HepG2 (cell line): Measurements from ENCODE around the gene KRTAP25-1. TPM values are rescaled to one million over a fixed set of nuclear protein-coding genes. Genes with fewer than 3 reads are reported as not detected.

Experiments
- ATAC-seq: fragments of 200-7000 bp; cut with Tn5 transposase; 3 replicates; pipeline ENCODE4 v1.9.1; 2020; ENCODE audit warnings: mild to moderate bottlenecking, moderate library complexity
- Bru-seq: library from RNA; stranded (reverse); fragments of 400-500 nt; gene quantifications from one replicate; lab custom pipeline; 2021; lab: Mats Ljungman, UMichigan
- BruChase-seq, 2 experiments: library from RNA; stranded (reverse); fragments of 400-500 nt; gene quantifications; one replicate each; lab custom pipeline; 2021; lab: Mats Ljungman, UMichigan
- BruUV-seq: library from RNA; stranded (reverse); fragments of 400-500 nt; replicated peaks from 2 replicates; lab custom pipeline; 2021; lab: Mats Ljungman, UMichigan
- CTCF ChIA-PET: fragments of 300-600 bp; formaldehyde crosslinking; extraction: SDS; loops from one replicate; lab custom pipeline; 2021; ENCODE audit warnings: low total read pairs, inconsistent platforms, low intra/inter-chr PET ratio; lab: Yijun Ruan, JAX
- POLR2A ChIA-PET: fragments of 350-600 bp; sonication (Branson Sonifier 250); formaldehyde crosslinking; loops from one replicate; lab custom pipeline; 2020; ENCODE audit warnings: antibody characterized with exemption, inconsistent platforms; lab: Yijun Ruan, JAX
- DNase-seq: peaks from one replicate; pipeline ENCODE4 v3.0.0-alpha.2; 2015; ENCODE audit warnings: low spot score
- FAIRE-seq: peaks from 3 replicates; lab custom pipeline; 2011; peaks lifted over from hg19 to GRCh38; lab: Jason Lieb, UNC
- H2AFZ ChIP-seq: one replicate; pipeline ENCODE4 v1.6.1; 2011; ENCODE audit warnings: low read length, inconsistent platforms
- H3K27ac ChIP-seq: fragments of 300-600 bp; 3 replicates; pipeline ENCODE4 v1.8.0; 2011; ENCODE audit warnings: mixed run types, mild to moderate bottlenecking, mixed read lengths, low read length, inconsistent platforms; ENCODE audit not compliant: insufficient read depth; ENCODE audit errors: extremely low read length
- H3K27me3 ChIP-seq, 2 experiments: fragments of 200-600 bp in 1 of 2; 2 replicates in 1 of 2; 3 replicates in 1 of 2; pipeline versions ENCODE4 v1.6.0 to v1.8.0; 2011; ENCODE audit warnings: low read length in 2 of 2, mild to moderate bottlenecking in 2 of 2, moderate library complexity in 2 of 2, inconsistent platforms in 1 of 2; ENCODE audit not compliant: insufficient read depth in 2 of 2, control insufficient read depth in 1 of 2
- H3K36me3 ChIP-seq, 2 experiments: fragments of 200-600 bp in 1 of 2; replicated peaks in 1 of 2; 2 replicates in 1 of 2; 3 replicates in 1 of 2; pipeline versions ENCODE4 v1.5.1 to v1.8.0; 2011; ENCODE audit warnings: low read length in 2 of 2, inconsistent platforms in 1 of 2; ENCODE audit not compliant: insufficient read depth in 2 of 2, control insufficient read depth in 1 of 2
- H3K4me1 ChIP-seq: 2 replicates; pipeline ENCODE4 v1.5.1; 2012; ENCODE audit warnings: low read length, inconsistent platforms; ENCODE audit not compliant: insufficient read depth
- H3K4me2 ChIP-seq: 2 replicates; pipeline ENCODE4 v1.6.0; 2011; ENCODE audit warnings: low read depth, low read length, inconsistent platforms
- H3K4me3 ChIP-seq, 3 experiments: fragments of 200-600 bp in 1 of 3; sonication (generic), shearing (Covaris generic) in 1 of 3; replicated peaks in 1 of 3; 2 replicates each; pipeline ENCODE4 v1.5.1; 2011 to 2016; ENCODE audit warnings: low read length in 3 of 3, inconsistent platforms in 2 of 3, low read depth in 2 of 3, mild to moderate bottlenecking in 2 of 3, control low read depth in 1 of 3, mixed read lengths in 1 of 3; ENCODE audit not compliant: insufficient read depth in 1 of 3
- H3K79me2 ChIP-seq: one replicate; pipeline ENCODE4 v1.6.1; 2011; ENCODE audit warnings: low read length, inconsistent platforms; ENCODE audit not compliant: insufficient read depth
- H3K9ac ChIP-seq: 2 replicates; pipeline ENCODE4 v1.6.0; 2011; ENCODE audit warnings: mild to moderate bottlenecking, low read depth, low read length, inconsistent platforms; ENCODE audit not compliant: insufficient read depth
- H3K9me3 ChIP-seq: 2 replicates; pipeline ENCODE4 v1.5.1; 2012; ENCODE audit warnings: mild to moderate bottlenecking, low read length
- H4K20me1 ChIP-seq: 2 replicates; pipeline ENCODE4 v1.6.0; 2011; ENCODE audit warnings: inconsistent platforms, mild to moderate bottlenecking, low read length, moderate library complexity; ENCODE audit not compliant: insufficient read depth
- GABPB1 ChIP-seq: IDR thresholded peaks from 2 replicates; pipeline ENCODE4 v1.6.1; 2016; ENCODE audit warnings: mild to moderate bottlenecking, missing genetic modification reagents, moderate library complexity, missing compliant biosample characterization
- HDAC6 ChIP-seq: fragments of 200-600 bp; sonication (generic); IDR thresholded peaks from 2 replicates; pipeline ENCODE4 v1.7.0; 2017; ENCODE audit warnings: mild to moderate bottlenecking, antibody characterized with exemption, low read length, low read depth
- HNF4A ChIP-seq: sonication (generic); formaldehyde crosslinking; IDR thresholded peaks from 2 replicates; pipeline ENCODE4 v1.4.0; 2020; ENCODE audit warnings: missing genetic modification reagents
- HOMEZ ChIP-seq: IDR thresholded peaks from 2 replicates; pipeline ENCODE4 v1.6.1; 2016; ENCODE audit warnings: low read depth
- TAF15 ChIP-seq: fragments of 200-400 bp; formaldehyde crosslinking; IDR thresholded peaks from one replicate; pipeline ENCODE4 v1.6.1; 2018; ENCODE audit warnings: mild to moderate bottlenecking, low read depth, low read length; ENCODE audit not compliant: poor library complexity, severe bottlenecking
- TCF7 ChIP-seq: sonication (generic); IDR thresholded peaks from 2 replicates; pipeline ENCODE4 v1.6.1; 2016; ENCODE audit warnings: antibody characterized with exemption, low read depth
- TEAD3 ChIP-seq: optimal IDR thresholded peaks from 2 replicates; pipeline ENCODE3; 2016; ENCODE audit warnings: borderline replicate concordance
- XBP1 ChIP-seq: sonication (generic); formaldehyde crosslinking; IDR thresholded peaks from 2 replicates; pipeline ENCODE4 v1.5.0; 2020; ENCODE audit warnings: missing genetic modification reagents
- ZNF207 ChIP-seq: fragments of 450-650 bp; IDR thresholded peaks from 2 replicates; pipeline ENCODE4 v1.6.1; 2016; ENCODE audit warnings: antibody characterized with exemption, borderline replicate concordance
- WGBS: methylation state at CpG from one replicate; pipeline ENCODE4 v1.1.6; 2017; ENCODE audit warnings: low lambda C conversion rate; 5-methylcytosine and 5-hydroxymethylcytosine counted together
- in situ Hi-C: cut with HindIII; loops from 2 replicates; pipeline ENCODE4 v1.10.0; 2017; ENCODE audit warnings: low pct_unique_long_range_greater_than_20kb; ENCODE audit not compliant: extremely low pct_ligation_motif_present
- intact Hi-C: fragments of 100-400 bp; cut with micrococcal nuclease; formaldehyde crosslinking; loops from one replicate; pipeline ENCODE4 v1.10.0; 2022; ENCODE audit not compliant: unreplicated experiment
- long read RNA-seq, 2 experiments: library from RNA in 1 of 2; library from polyadenylated mRNA in 1 of 2; stranded (forward) in 1 of 2; unstranded in 1 of 2; transcript quantifications; one replicate each; pipeline ENCODE4 v2.0.0, GENCODE V29; 2019 to 2022
- polyA minus RNA-seq, 3 experiments: library from RNA; depleted of rRNA, polyadenylated mRNA; stranded (reverse); fragments of >200 nt; gene quantifications; 2 replicates each; pipeline ENCODE4 v1.2.3, GENCODE V29; 2011; ENCODE audit warnings: low replicate concordance in 1 of 3
- polyA plus RNA-seq, 8 experiments: library from polyadenylated mRNA; depleted of rRNA in 3 of 8; stranded (reverse) in 7 of 8; unstranded in 1 of 8; fragments of >200 nt; fragmentation: Illumina TruSeq in 4 of 8; extraction: Trizol in 4 of 8; gene quantifications; 2 replicates each; pipeline versions ENCODE4 v1.2.1 to v1.2.3, GENCODE V29; 2011 to 2016; ENCODE audit warnings: low read depth in 4 of 8, missing spikeins in 1 of 8, mixed read lengths in 1 of 8; ENCODE audit not compliant: insufficient read depth in 1 of 8
- total RNA-seq, 5 experiments: library from RNA; depleted of rRNA; stranded (reverse); fragments of >200 nt; fragmentation: Illumina TruSeq; extraction: Trizol; gene quantifications; 2 replicates each; pipeline ENCODE4 v1.2.3, GENCODE V29; 2016; ENCODE audit warnings: low read depth in 1 of 5

The KRTAP25-1 gene
- not detected in 2 replicates for total RNA-seq (2016; rRNA removed; fragmentation: Illumina TruSeq; extraction: Trizol)
- total RNA-seq (2016; cell fraction: cytosol; rRNA removed; fragmentation: Illumina TruSeq; extraction: Trizol; ENCODE audit: low read depth): not detected in 2 replicates
- total RNA-seq (2016; cell fraction: insoluble cytoplasmic fraction; rRNA removed; fragmentation: Illumina TruSeq; extraction: Trizol): not detected in 2 replicates
- not detected in 2 replicates for total RNA-seq (2016; cell fraction: membrane; rRNA removed; fragmentation: Illumina TruSeq; extraction: Trizol)
- not detected in 2 replicates for total RNA-seq (2016; cell fraction: nucleus; rRNA removed; fragmentation: Illumina TruSeq; extraction: Trizol)
- not detected in 2 replicates for polyA plus RNA-seq (2011; rRNA removed)
- not detected in 2 replicates for polyA plus RNA-seq (2011; cell fraction: cytosol; rRNA removed)
- polyA plus RNA-seq (2011; cell fraction: nucleus; rRNA removed): not detected in 2 replicates
- polyA plus RNA-seq (2012): not detected in 2 replicates
- not detected in 2 replicates for polyA plus RNA-seq (2016; cell fraction: cytosol; fragmentation: Illumina TruSeq; extraction: Trizol; ENCODE audit: low read depth)
- polyA plus RNA-seq (2016; cell fraction: insoluble cytoplasmic fraction; fragmentation: Illumina TruSeq; extraction: Trizol; ENCODE audit: low read depth): not detected in 2 replicates
- polyA plus RNA-seq (2016; cell fraction: membrane; fragmentation: Illumina TruSeq; extraction: Trizol; ENCODE audit: low read depth): not detected in 2 replicates
- not detected in 2 replicates for polyA plus RNA-seq (2016; cell fraction: nucleus; fragmentation: Illumina TruSeq; extraction: Trizol; ENCODE audit: insufficient read depth, low read depth)
- polyA minus RNA-seq (2011; rRNA and poly(A)+ RNA removed; ENCODE audit: low replicate concordance): not detected in 2 replicates
- polyA minus RNA-seq (2011; cell fraction: cytosol; rRNA and poly(A)+ RNA removed): not detected in 2 replicates
- not detected in 2 replicates for polyA minus RNA-seq (2011; cell fraction: nucleus; rRNA and poly(A)+ RNA removed)
- not detected for Bru-seq, nascent RNA
- not detected for BruChase-seq, experiment 1, labeled RNA remaining after a 6-hour chase
- not detected for BruChase-seq, experiment 2, labeled RNA remaining after a 2-hour chase
- long read RNA-seq, experiment 1: 0 reads
- long read RNA-seq, experiment 2: 0 reads

- H3K79me2 ChIP-seq: no peaks in the 10 kb centered on the region
Measured at GRCh38 chr21:30289215-30289614, at the start of gene KRTAP25-1. Gene KRTAP25-1, minus strand, starts transcription at chr21:30289514. Its CDS starts 24 bp downstream, at chr21:30289490.

GRCh38 chr21:30338717-30339116 lies 49.4 kb upstream of the KRTAP25-1 start:
- H3K4me3 ChIP-seq: no peak overlapping the region
- in situ Hi-C loops: loop anchor here (25.0 kb wide), 1 partner anchor 749 kb away; no protein-coding TSS in a partner anchor
- no peaks in the 10 kb centered on the region for H3K27me3 ChIP-seq
- 41% methylated on average over 4 of the region's 4 CpGs for WGBS
- no TSS peak for BruUV-seq
- POLR2A ChIA-PET: no interaction called here
- no peaks in the 10 kb centered on the region for H3K79me2 ChIP-seq
- TF ChIP-seq HOMEZ: no peak
- no peak for TF ChIP-seq XBP1 (CRISPR knock-in tag)
- no peak for FAIRE-seq
- H3K9me3 ChIP-seq: peaks cover 64% of the 10 kb centered on the region
- H3K27ac ChIP-seq: no peak overlapping the region
- H3K4me2 ChIP-seq: no peak overlapping the region
- no peak for ATAC-seq
- intact Hi-C loops: no loop called here
- H4K20me1 ChIP-seq: no peaks in the 10 kb centered on the region
- H3K36me3 ChIP-seq: no peaks in the 10 kb centered on the region
- H3K9ac ChIP-seq: no peak overlapping the region
- DNase-seq: no peak
- no peak overlapping the region for H2AFZ ChIP-seq
- CTCF ChIA-PET: no interaction called here
- no peaks in the 10 kb centered on the region for H3K4me1 ChIP-seq

More at GRCh38 chr21:30289215-30289614, at the start of gene KRTAP25-1:
- no peak within 1 kb of the TSS for H3K9ac ChIP-seq
- no peak for DNase-seq
- no peak within 1 kb of the TSS for H2AFZ ChIP-seq
- FAIRE-seq: no peak
- intact Hi-C loops: no loop called here
- WGBS: 4% methylated on average over 2 of the region's 2 CpGs
- H3K9me3 ChIP-seq: peaks cover 96% of the 10 kb centered on the region
- H3K4me3 ChIP-seq: no peak within 1 kb of the TSS
- CTCF ChIA-PET: no interaction called here
- no peak for ATAC-seq
- in situ Hi-C loops: no loop called here
- POLR2A ChIA-PET: no interaction called here
- H3K36me3 ChIP-seq: no peaks in the 10 kb centered on the region
- TF ChIP-seq GABPB1 (no peak), TAF15 (no peak), HDAC6 (no peak), TEAD3 (CRISPR knock-in tag) (no peak), ZNF207 (no peak), HNF4A (CRISPR knock-in tag) (no peak), TCF7 (no peak)
- BruUV-seq: no TSS peak
- H3K27me3 ChIP-seq: no peaks in the 10 kb centered on the region
- H4K20me1 ChIP-seq: no peaks in the 10 kb centered on the region
- H3K4me1 ChIP-seq: no peaks in the 10 kb centered on the region
- no peak within 1 kb of the TSS for H3K4me2 ChIP-seq
- H3K27ac ChIP-seq: no peak within 1 kb of the TSS
